Keratinocyte (primary cell): ENCODE results near the gene VMP1.

Experiments used
- CTCF ChIP-seq, 3 experiments: IDR thresholded peaks in 1 of 3; conservative IDR thresholded peaks in 1 of 3; optimal IDR thresholded peaks in 1 of 3; 2 replicates in 2 of 3; 3 replicates in 1 of 3; pipeline versions ENCODE3 to v1.5.1; 2011; ENCODE audit warnings: low read length in 3 of 3, mild to moderate bottlenecking in 3 of 3, moderate library complexity in 2 of 3, control low read depth in 1 of 3, inconsistent platforms in 1 of 3; ENCODE audit not compliant: insufficient read depth in 2 of 3; ENCODE audit errors: extremely low read depth in 1 of 3
- EZH2 ChIP-seq: IDR thresholded peaks from one replicate; pipeline ENCODE4 v1.6.1; 2012; ENCODE audit warnings: inconsistent platforms, mild to moderate bottlenecking, low read length, moderate library complexity

GRCh38 chr17:59757881-59758385 lies 50.5 kb downstream of the VMP1 start:
- TF ChIP-seq CTCF (optimal IDR thresholded peaks at IDR 0.05 in 1 of 3, IDR thresholded peaks at IDR 0.05 in 1 of 3, conservative IDR thresholded peaks at IDR 0.05 in 1 of 3; ENCODE audit: extremely low read depth in 1 of 3, insufficient read depth in 2 of 3, low read length in 3 of 3) (no peak), EZH2 (no peak)
